OCI-M2 (cell line): Measurements from ENCODE around the gene ATP1B3.
"Not testable (repeated sequence)": the region's sequence is repeated elsewhere in the genome, so short reads cannot be mapped to it uniquely, and the experiment has no call there.

ENCODE experiments used
- DNase-seq: peaks from one replicate; lab custom pipeline; 2025; ENCODE audit not compliant: unreplicated experiment; lab: John Stamatoyannopoulos, UW

ATP1B3 gene

GRCh38 chr3:141901914-141902313 lies 25.5 kb downstream of the ATP1B3 start:
- no peak for DNase-seq

DNA sequence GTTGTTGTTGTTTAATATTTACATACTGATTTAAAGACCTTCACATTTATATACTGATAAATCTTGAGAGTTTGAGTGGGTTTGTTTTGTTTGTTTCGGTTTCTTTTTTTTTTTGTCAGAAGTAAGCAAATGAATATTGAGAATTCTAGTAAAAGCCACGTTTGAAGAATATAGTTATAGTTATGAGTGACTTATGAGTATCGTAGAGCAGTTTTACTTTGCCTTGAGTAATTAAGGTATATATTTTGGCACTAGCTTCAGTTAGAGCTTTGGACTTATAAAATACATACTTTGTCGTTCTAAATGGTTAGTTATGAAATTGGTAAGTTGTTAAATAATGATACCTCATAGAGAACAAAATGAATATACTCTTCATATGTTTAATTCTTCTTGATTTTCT lies 27.8 kb downstream of the ATP1B3 start:
- DNase-seq = no peak

DNA sequence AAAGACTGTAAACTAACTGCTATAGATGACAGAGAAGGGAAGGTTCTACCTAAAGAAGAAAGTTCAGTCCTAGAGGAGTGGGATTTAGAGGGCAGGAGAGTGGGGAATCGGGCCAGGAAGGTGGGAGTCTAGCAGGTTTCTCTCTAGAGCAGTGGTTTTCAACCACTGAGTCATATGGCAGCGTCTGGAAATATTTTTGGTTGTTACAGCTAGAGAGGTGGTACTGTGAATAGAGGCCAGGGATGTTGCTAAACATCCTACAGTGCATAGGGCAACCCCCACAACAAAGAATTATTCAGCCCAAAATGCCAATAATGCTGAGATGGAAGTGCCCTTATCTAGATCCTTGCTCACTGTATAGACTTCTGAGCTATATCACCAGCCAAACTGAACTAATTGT lies 28.7 kb downstream of the ATP1B3 start:
- no peak for DNase-seq

GRCh38 chr3:141909408-141909807 lies 33.0 kb downstream of the ATP1B3 start:
- no peak for DNase-seq

GRCh38 chr3:141909986-141910385 lies 33.5 kb downstream of the ATP1B3 start:
- not testable (repeated sequence) for DNase-seq

- DNase-seq = no peak
These were observed 36.8 kb downstream of the ATP1B3 start for GRCh38 chr3:141913150-141913811.

- no peak for DNase-seq
These were observed 37.9 kb downstream of the ATP1B3 start for GRCh38 chr3:141914311-141914710.

DNA sequence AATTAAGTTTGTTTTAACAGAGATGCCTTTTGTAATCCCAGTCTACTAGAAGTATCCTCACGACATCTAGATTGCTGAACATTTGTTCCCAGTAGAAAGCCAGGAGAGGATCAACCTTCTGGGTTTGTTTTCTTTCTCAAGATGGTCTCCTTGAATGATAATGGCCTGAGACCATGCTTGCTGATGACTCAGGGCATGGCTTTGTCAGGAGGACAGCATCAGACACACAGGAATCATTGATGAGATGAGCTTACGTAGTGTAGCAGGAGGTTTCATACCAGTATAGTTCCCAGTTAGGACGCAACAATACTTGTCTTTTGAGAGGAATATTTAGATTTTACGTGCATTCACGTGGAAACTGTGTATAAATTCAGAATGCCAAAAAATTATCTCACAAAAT lies 38.6 kb downstream of the ATP1B3 start:
- DNase-seq = no peak

DNA sequence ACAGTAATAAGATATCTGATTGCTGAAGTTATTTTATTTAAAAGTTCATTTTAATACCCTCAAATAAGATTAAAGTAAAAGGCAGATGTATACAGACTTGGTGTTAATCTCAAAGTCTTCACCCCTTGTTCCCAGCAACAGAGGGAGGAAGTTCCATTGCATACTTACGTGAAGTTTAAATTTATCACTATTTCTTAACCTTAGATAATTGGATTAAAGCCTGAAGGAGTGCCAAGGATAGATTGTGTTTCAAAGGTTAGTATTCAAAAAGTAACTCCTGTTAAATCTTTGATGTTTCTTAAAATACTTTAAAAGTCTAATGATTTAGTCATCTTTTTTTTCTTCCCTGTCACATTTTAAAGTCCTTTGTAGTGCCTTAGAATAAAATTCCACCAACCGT lies 39.3 kb downstream of the ATP1B3 start:
- no peak for DNase-seq

GRCh38 chr3:141920701-141921100 lies 44.3 kb downstream of the ATP1B3 start:
- DNase-seq = no peak

DNA sequence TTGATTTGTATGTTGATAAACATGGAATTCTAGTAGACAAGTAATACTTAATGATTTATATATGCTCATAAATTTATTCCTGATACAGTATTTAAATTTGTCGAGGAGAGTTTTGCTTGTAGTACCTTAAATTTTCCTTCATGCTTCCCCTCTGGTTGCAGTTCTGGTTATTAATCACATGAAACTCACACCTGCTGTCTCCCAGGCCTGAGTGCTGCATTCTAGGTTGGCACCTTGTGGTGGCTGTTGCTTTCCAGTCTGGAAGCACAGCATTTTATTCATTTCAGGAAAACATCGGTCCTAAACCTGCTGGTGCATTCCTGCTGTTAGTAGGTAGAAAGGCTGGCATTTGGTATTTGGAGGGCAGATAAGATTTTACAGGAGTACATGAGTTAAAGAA lies 44.9 kb downstream of the ATP1B3 start:
- no peak for DNase-seq

GRCh38 chr3:141925677-141926076 lies 49.2 kb downstream of the ATP1B3 start:
- DNase-seq = not testable (repeated sequence)

DNA sequence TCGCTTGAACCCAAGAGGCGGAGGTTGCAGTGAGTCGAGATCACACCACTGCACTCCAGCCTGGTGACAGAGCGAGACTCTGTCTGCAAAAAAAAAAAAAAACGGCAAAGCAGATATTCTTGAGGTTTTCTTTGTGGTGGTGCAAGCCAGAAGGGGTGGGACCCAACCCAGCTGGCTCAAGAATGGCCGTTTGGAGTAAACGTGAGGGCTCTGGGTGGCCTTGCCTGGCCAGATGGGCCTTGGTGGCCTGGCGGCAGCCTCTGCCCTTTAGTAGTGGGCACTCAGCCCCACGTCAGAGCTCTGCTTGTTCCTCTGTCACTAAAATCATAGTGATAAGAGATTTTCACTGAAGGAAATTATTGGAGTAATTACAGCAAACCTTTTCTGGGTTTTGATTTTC lies 50.5 kb downstream of the ATP1B3 start:
- DNase-seq = no peak

- DNase-seq = no peak
These were observed 52.3 kb downstream of the ATP1B3 start for GRCh38 chr3:141928631-141929270.

DNA sequence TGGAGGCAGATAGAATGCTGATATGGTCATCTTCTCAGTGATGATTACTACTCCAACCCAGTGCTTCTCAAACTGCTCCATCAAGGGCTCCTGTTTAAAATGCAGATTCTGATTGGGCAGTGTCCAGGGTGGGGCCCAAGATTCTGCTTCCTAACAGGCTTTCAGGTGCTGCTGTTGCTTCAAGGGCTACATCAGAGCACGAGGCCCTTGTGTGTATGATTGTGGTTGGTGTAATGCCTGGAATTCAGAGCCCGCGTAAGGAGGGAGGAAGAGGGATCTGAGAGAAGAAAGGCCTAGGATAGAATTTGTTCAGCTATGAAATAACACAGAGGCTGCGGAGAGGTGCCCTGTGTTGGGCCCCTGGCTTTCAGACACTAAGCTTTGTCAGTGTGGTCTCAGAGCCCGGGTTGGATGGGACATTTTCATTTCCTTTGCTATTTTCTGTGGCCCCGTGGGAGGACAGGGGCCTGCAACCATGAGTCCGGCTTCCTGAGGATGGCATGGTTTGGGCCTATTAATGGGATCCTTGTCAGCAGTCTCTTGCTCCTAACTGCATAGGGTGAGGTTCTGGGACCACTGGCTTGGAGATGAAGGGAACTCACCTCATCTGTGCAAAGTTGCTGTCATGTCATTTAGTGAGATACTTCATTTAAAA lies 53.0 kb downstream of the ATP1B3 start:
- DNase-seq = no peak

- no peak for DNase-seq
These were observed 54.4 kb downstream of the ATP1B3 start for GRCh38 chr3:141930801-141931200.

DNA sequence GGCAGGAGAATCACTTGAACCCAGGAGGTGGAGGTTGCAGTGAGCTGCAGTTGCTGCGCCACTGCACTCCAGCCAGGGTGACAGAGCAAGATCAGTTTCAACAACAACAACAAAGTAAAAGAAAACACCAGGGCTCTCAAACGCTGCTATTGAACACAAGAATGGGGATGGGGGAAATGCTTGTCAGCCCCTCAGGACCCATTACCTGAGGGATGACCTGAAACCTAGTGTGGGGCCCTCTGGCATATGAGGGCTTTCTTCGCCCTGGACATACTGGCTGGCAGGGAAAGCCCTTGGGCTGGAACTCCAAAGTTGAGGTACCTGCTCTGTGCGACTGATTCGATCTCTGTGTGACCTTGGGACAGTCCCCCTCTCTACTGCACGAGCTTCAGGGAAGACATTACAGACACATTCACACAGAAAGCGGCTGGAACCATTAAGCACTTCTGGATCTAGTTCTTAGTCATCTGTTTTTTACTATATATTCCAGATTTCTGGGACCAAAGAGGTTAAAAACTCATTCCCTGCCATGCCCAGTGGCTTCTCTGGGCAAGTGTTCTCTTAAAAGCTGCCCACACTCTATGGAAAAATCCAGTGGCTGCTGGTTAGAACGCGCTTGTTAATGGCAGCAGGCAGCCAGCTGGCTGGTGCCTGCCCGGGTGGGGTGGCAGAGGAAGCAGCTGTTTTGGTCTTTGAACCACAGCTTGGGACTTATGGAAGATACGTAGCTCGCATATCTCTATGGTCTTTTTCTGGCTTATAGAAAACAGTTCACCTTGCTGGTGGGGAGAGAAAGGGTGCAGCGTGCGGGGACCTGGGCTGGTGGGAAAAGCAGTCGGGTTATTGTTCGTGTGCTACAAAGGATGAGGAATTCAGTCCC lies 57.2 kb downstream of the ATP1B3 start:
- DNase-seq = no peak

DNA sequence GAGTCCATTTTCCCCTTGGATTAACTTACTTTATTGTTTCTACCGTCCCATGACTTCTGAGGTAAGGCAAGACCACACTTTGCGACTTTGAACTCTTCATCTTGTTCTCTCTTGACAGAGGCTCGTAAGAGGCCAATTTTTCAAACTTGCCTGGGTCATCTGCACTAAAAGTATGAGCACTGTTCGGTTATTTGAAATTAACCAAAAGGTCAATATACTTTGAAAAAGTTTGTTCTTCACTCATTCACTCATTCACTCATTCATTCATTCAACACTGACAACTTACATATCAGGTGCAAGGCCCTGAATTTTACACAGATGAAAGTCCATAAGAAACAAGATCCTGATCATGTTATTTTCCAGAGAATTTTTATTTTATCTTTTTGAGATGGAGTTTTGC lies 57.9 kb downstream of the ATP1B3 start:
- DNase-seq = no peak

DNA sequence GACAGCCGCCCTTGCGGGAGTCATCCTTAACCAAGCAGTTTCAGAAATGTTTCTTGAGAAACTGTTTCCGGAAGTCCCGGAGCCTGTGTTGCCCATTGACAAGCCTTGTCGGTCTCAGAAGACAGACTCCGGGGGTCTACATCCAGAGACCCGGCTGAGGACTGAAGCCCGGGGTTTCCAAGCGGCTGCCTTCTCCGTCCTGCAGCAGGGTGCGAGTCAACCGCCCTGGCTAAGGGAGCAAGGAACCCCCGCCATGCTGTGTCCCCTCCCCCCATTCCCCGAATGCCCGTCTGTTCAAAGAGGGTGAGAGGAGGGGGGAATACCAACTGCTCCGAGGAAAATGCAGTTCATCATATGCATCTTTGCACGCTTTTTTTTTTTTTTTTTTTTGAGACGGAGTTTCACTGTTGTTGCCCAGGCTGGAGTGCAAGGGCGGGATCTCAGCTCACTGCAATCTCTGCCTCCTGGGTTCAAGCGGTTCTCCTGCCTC lies 61.6 kb downstream of the ATP1B3 start:
- no peak for DNase-seq

DNA sequence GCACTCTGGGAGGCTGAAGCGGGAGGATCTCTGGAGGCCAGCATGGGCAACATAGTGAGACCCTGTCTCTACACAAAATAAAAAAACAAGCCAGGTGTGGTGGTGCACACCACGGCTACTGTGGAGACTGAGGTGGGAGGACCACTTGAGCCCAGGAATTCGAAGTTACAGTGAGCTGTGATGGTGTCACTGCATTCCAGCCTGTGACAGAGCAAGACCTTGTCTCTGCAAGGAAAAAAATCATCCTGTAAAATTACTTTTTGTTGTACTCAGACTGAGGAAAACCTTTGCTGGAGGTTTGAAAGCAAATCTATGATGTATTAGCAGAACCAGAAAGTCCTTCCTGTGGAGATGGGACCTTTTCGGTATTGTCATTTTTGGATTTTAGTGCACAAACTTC lies 63.3 kb downstream of the ATP1B3 start:
- no peak for DNase-seq

GRCh38 chr3:141940194-141940776 lies 63.8 kb downstream of the ATP1B3 start:
- DNase-seq = no peak
